Prostate gland (tissue), 2 donors: ENCODE measurements around the gene PTPRG. TPM values are rescaled to one million over a fixed set of nuclear protein-coding genes. Genes with fewer than 3 reads are reported as not detected.
A peak's percentile ranks its signal among the peaks of the same experiment; 100 is the strongest.

Source experiments
- DNase-seq: peaks from one replicate; pipeline ENCODE4 v3.0.0-alpha.2; 2019; ENCODE audit warnings: low spot score
- H3K27ac ChIP-seq, 2 donors: fragments of 200-600 bp; sonication (generic); 2 replicates each; pipeline ENCODE4 v1.5.1; 2017 to 2019
- H3K27me3 ChIP-seq: fragments of 200-600 bp; sonication (generic); replicated peaks from 2 replicates; pipeline ENCODE4 v1.5.1; 2019; ENCODE audit not compliant: insufficient read depth
- H3K36me3 ChIP-seq, 2 donors: fragments of 200-600 bp; sonication (generic); 1 replicate in 1 of 2; 2 replicates in 1 of 2; pipeline versions ENCODE4 v1.5.1 to v1.8.1; 2017 to 2019
- H3K4me1 ChIP-seq: fragments of 200-600 bp; sonication (generic); replicated peaks from 2 replicates; pipeline ENCODE4 v1.5.1; 2019
- H3K4me3 ChIP-seq, 2 donors: fragments of 200-600 bp; sonication (generic); 2 replicates each; pipeline ENCODE4 v1.5.1; 2017 to 2019
- H3K9me3 ChIP-seq: fragments of 200-600 bp; sonication (generic); 2 replicates; pipeline ENCODE4 v1.5.1; 2017
- CTCF ChIP-seq, 4 experiments: fragments of 200-600 bp in 2 of 4; fragments of 450-650 bp in 2 of 4; sonication (generic) in 2 of 4; IDR thresholded peaks; 1 replicate in 3 of 4; 2 replicates in 1 of 4; pipeline ENCODE4 v1.5.1; 2016 to 2019; ENCODE audit warnings: antibody characterized with exemption in 4 of 4, mild to moderate bottlenecking in 2 of 4, moderate library complexity in 2 of 4
- POLR2A ChIP-seq: fragments of 450-650 bp; IDR thresholded peaks from one replicate; pipeline ENCODE4 v1.6.1; 2016; ENCODE audit warnings: antibody characterized with exemption, mild to moderate bottlenecking
- POLR2AphosphoS5 ChIP-seq: sonication (generic); formaldehyde crosslinking; IDR thresholded peaks from one replicate; pipeline ENCODE4 v1.6.1; 2017; ENCODE audit warnings: antibody characterized with exemption
- WGBS: methylation state at CpG from one replicate; pipeline ENCODE4 v1.1.5; 2018; 5-methylcytosine and 5-hydroxymethylcytosine counted together
- intact Hi-C: fragments of 100-400 bp; cut with DNase I; formaldehyde crosslinking; loops from one replicate; pipeline ENCODE4 v1.14.2; 2022
- total RNA-seq, 2 donors: library from RNA; depleted of rRNA; stranded (reverse); fragments of >200 nt; gene quantifications; one replicate each; pipeline ENCODE4 v1.1.0, GENCODE V29; 2016

The PTPRG gene
- total RNA-seq, 2 donors from 2014 or later = 22.0 to 78.6 TPM

GRCh38 chr3:62154457-62155148 is 593.2 kb downstream of the PTPRG start:
- Histone ChIP-seq H3K27me3 (no peaks in the 10 kb centered on the region), H3K36me3 (no peaks in the 10 kb centered on the region), H3K27ac (no peak overlapping the region), H3K4me3 (no peak overlapping the region), H3K4me1 (peaks cover 3% of the 10 kb centered on the region), H3K9me3 (no peaks in the 10 kb centered on the region)
- intact Hi-C loops = no loop called here
- WGBS = 74% methylated on average over 13 of the region's 13 CpGs
- DNase-seq = no peak
- TF ChIP-seq CTCF (IDR thresholded peaks at IDR 0.05) (no peak), POLR2AphosphoS5 (no peak), POLR2A (no peak)

GRCh38 chr3:62159056-62159708 is 597.8 kb downstream of the PTPRG start:
- DNase-seq = no peak
- H3K9me3 ChIP-seq = no peaks in the 10 kb centered on the region
- TF ChIP-seq POLR2AphosphoS5 = no peak
- TF ChIP-seq CTCF (IDR thresholded peaks at IDR 0.05) = no peak
- TF ChIP-seq POLR2A = no peak
- H3K27ac ChIP-seq = peak overlapping the region; percentile 60 to 63
- H3K4me3 ChIP-seq = no peak overlapping the region
- no peaks in the 10 kb centered on the region for H3K27me3 ChIP-seq
- peaks cover 3% of the 10 kb centered on the region for H3K4me1 ChIP-seq
- H3K36me3 ChIP-seq = no peaks in the 10 kb centered on the region
- 66% methylated on average over 4 of the region's 4 CpGs for WGBS
- intact Hi-C loops = loop anchor here (2.0 kb wide), 1 partner anchor 60 kb away; no protein-coding TSS in a partner anchor

GRCh38 chr3:62159709-62160092 is 598.3 kb downstream of the PTPRG start:
- peak overlapping the region; percentile 60 to 63 for H3K27ac ChIP-seq
- intact Hi-C loops = loop anchor here (2.0 kb wide), 1 partner anchor 61 kb away; no protein-coding TSS in a partner anchor

GRCh38 chr3:62161371-62161770 is 600.0 kb downstream of the PTPRG start:
- no peak for TF ChIP-seq CTCF (IDR thresholded peaks at IDR 0.05)
- TF ChIP-seq POLR2A = no peak
- peak; percentile 21 for TF ChIP-seq POLR2AphosphoS5
- intact Hi-C loops = no loop called here
- DNase-seq = no peak
- WGBS = 63% methylated on average over 4 of the region's 4 CpGs
- Histone ChIP-seq H3K4me3 (no peak overlapping the region), H3K9me3 (no peaks in the 10 kb centered on the region), H3K27ac (peak overlapping the region; percentile 22 to 34), H3K4me1 (peaks cover 3% of the 10 kb centered on the region), H3K36me3 (no peaks in the 10 kb centered on the region), H3K27me3 (no peaks in the 10 kb centered on the region)

More at GRCh38 chr3:62159709-62160092, 598.3 kb downstream of the PTPRG start:
- no peaks in the 10 kb centered on the region for H3K27me3 ChIP-seq
- no peaks in the 10 kb centered on the region for H3K9me3 ChIP-seq
- DNase-seq = peak; percentile 32
- WGBS = 44% methylated on average over 6 of the region's 6 CpGs
- no peak overlapping the region for H3K4me3 ChIP-seq
- H3K4me1 ChIP-seq = peaks cover 3% of the 10 kb centered on the region
- no peaks in the 10 kb centered on the region for H3K36me3 ChIP-seq
- TF ChIP-seq POLR2A (no peak), POLR2AphosphoS5 (peak; percentile 79)

GRCh38 chr3:62164196-62164595 is 602.8 kb downstream of the PTPRG start:
- Histone ChIP-seq H3K4me1 (peaks cover 3% of the 10 kb centered on the region), H3K4me3 (no peak overlapping the region), H3K27ac (no peak overlapping the region), H3K36me3 (no peaks in the 10 kb centered on the region), H3K27me3 (no peaks in the 10 kb centered on the region), H3K9me3 (no peaks in the 10 kb centered on the region)
- TF ChIP-seq CTCF (IDR thresholded peaks at IDR 0.05) (no peak), POLR2AphosphoS5 (no peak), POLR2A (no peak)
- no peak for DNase-seq
- intact Hi-C loops = no loop called here
- WGBS = 80% methylated on average over 5 of the region's 5 CpGs
